GM12878 (cell line): ENCODE data around the gene ATP6V0D1. TPM values are rescaled to one million over a fixed set of nuclear protein-coding genes. Genes with fewer than 3 reads are reported as not detected.

Experiments
- CBX3 ChIP-seq: fragments of 200-600 bp; sonication (generic); IDR thresholded peaks from 2 replicates; pipeline ENCODE4 v1.6.1; 2016; ENCODE audit warnings: low read depth, borderline replicate concordance
- CREM ChIP-seq: IDR thresholded peaks from 2 replicates; pipeline ENCODE4 v1.6.1; 2014; ENCODE audit warnings: antibody characterized with exemption, low read depth
- EED ChIP-seq: sonication (generic); IDR thresholded peaks from 2 replicates; pipeline ENCODE4 v1.6.1; 2016; ENCODE audit warnings: antibody characterized with exemption, low read depth
- KDM1A ChIP-seq: fragments of 200-600 bp; sonication (generic); IDR thresholded peaks from 2 replicates; pipeline ENCODE4 v1.6.1; 2016; ENCODE audit warnings: borderline replicate concordance
- MEF2A ChIP-seq: IDR thresholded peaks from 2 replicates; pipeline ENCODE4 v1.6.1; 2011; ENCODE audit warnings: low read depth, mild to moderate bottlenecking, low read length, moderate library complexity; ENCODE audit not compliant: insufficient read depth
- PML ChIP-seq: IDR thresholded peaks from 2 replicates; pipeline ENCODE4 v1.6.1; 2012; ENCODE audit warnings: low read length, inconsistent platforms
- SMC3 ChIP-seq: IDR thresholded peaks from 2 replicates; pipeline ENCODE4 v1.6.1; 2011; ENCODE audit warnings: low read length, improper control_type of control experiment, borderline replicate concordance
- TBL1XR1 ChIP-seq: IDR thresholded peaks from 2 replicates; pipeline ENCODE4 v1.6.1; 2012; ENCODE audit warnings: low read depth, low read length, improper control_type of control experiment
- WRNIP1 ChIP-seq: IDR thresholded peaks from 2 replicates; pipeline ENCODE4 v1.6.1; 2011; ENCODE audit warnings: low read depth, low read length, improper control_type of control experiment, borderline replicate concordance
- YY1 ChIP-seq: IDR thresholded peaks from 2 replicates; pipeline ENCODE4 v1.6.1; 2011; ENCODE audit warnings: low read depth, mild to moderate bottlenecking, low read length
- polyA plus RNA-seq, 11 experiments: library from polyadenylated mRNA; depleted of rRNA in 4 of 11; unstranded in 6 of 11; stranded (reverse) in 5 of 11; fragments of >200 nt; fragmentation: Nextera tagmentation in 4 of 11; fragmentation: Illumina TruSeq in 1 of 11; extraction: Ambion mirVana in 4 of 11; extraction: Trizol in 1 of 11; gene quantifications; 1 replicate in 1 of 11; 2 replicates in 10 of 11; pipeline versions ENCODE4 v1.2.1 to v1.2.3, GENCODE V29; 2011 to 2016; ENCODE audit warnings: inconsistent platforms in 2 of 11, missing spikeins in 2 of 11, low read depth in 1 of 11
- total RNA-seq, 4 experiments: library from RNA; depleted of rRNA in 3 of 4; stranded (reverse); fragments of >200 nt in 3 of 4; fragmentation: Illumina TruSeq in 1 of 4; extraction: Trizol in 1 of 4; gene quantifications; 2 replicates each; pipeline versions ENCODE4 v1.2.1 to v1.2.3, GENCODE V29; 2013 to 2021
- TF ChIP-seq, protein P1 (sequence below): IDR thresholded peaks from 2 replicates; pipeline ENCODE4 v1.6.1; 2012; ENCODE audit warnings: improper control_type of control experiment, low read depth, low read length; ENCODE audit not compliant: insufficient replicate concordance
- TF ChIP-seq, protein P2 (sequence below): fragments of 450-650 bp; IDR thresholded peaks from 2 replicates; pipeline ENCODE4 v1.6.1; 2017; ENCODE audit warnings: mild to moderate bottlenecking, moderate library complexity
- TF ChIP-seq, protein P3 (sequence below): IDR thresholded peaks from 2 replicates; pipeline ENCODE4 v1.6.1; 2012; ENCODE audit warnings: low read length, inconsistent platforms
- TF ChIP-seq, protein P4 (sequence below): fragments of 450-650 bp; IDR thresholded peaks from 2 replicates; pipeline ENCODE4 v1.6.1; 2018; ENCODE audit warnings: mild to moderate bottlenecking, low read depth, moderate library complexity; ENCODE audit not compliant: partially characterized antibody

ATP6V0D1 gene
- total and polyA plus RNA-seq, 10 of the 15 experiments (the other 5 are each of a cell fraction or from before 2014, with no cell fraction given): 28.1 to 141 (median 70.3) TPM

DNA sequence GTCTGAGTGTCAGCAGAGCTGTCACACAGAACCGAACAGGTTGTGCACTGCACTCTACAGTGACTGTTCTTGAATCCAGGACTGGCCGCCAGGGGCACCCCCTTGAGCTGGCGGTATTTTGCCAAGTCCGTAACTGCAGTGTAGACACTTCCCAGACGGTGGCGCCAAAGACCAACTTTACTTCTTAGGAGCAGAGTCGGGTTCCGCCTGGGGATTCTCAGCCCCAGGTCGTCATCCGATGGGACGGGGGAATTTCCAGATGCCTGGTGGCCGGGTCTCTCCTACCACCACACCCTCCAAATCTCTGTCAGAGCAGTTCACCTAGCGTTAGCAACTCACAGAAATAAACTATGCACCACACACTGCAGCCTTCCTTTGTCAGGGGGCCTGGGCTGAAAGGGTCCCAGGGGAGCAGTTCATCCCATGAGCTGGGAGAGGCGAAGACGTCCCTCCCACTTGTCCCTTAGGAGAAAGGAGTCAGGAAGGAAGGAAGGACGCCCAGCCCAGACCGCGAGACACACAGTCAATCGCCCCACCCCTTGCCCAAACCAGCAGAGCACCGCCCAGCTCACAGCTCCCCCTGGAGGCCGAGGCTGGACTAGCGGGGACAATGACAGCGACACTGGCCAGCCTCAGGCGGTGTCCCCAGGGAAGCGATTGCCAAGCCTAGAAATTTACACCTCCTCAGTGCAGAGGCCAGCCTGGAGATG lies 40.3 kb upstream of the ATP6V0D1 start (continued):
- TF ChIP-seq WRNIP1 (no peak), YY1 (peak; percentile 64; the same call in 1 of the 2 replicates), MEF2A (0 out of 2 replicates have a peak, but pooled peaks have one; percentile 13), EED (peak; percentile 90), TBL1XR1 (no peak), CBX3 (no peak), CREM (peak; percentile 59; the same call in 1 of the 2 replicates), PML (no peak), SMC3 (peak; percentile 77), KDM1A (no peak)
- TF ChIP-seq, protein P1, sequence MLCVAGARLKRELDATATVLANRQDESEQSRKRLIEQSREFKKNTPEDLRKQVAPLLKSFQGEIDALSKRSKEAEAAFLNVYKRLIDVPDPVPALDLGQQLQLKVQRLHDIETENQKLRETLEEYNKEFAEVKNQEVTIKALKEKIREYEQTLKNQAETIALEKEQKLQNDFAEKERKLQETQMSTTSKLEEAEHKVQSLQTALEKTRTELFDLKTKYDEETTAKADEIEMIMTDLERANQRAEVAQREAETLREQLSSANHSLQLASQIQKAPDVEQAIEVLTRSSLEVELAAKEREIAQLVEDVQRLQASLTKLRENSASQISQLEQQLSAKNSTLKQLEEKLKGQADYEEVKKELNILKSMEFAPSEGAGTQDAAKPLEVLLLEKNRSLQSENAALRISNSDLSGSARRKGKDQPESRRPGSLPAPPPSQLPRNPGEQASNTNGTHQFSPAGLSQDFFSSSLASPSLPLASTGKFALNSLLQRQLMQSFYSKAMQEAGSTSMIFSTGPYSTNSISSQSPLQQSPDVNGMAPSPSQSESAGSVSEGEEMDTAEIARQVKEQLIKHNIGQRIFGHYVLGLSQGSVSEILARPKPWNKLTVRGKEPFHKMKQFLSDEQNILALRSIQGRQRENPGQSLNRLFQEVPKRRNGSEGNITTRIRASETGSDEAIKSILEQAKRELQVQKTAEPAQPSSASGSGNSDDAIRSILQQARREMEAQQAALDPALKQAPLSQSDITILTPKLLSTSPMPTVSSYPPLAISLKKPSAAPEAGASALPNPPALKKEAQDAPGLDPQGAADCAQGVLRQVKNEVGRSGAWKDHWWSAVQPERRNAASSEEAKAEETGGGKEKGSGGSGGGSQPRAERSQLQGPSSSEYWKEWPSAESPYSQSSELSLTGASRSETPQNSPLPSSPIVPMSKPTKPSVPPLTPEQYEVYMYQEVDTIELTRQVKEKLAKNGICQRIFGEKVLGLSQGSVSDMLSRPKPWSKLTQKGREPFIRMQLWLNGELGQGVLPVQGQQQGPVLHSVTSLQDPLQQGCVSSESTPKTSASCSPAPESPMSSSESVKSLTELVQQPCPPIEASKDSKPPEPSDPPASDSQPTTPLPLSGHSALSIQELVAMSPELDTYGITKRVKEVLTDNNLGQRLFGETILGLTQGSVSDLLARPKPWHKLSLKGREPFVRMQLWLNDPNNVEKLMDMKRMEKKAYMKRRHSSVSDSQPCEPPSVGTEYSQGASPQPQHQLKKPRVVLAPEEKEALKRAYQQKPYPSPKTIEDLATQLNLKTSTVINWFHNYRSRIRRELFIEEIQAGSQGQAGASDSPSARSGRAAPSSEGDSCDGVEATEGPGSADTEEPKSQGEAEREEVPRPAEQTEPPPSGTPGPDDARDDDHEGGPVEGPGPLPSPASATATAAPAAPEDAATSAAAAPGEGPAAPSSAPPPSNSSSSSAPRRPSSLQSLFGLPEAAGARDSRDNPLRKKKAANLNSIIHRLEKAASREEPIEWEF: peak; percentile 37
- TF ChIP-seq, protein P2, sequence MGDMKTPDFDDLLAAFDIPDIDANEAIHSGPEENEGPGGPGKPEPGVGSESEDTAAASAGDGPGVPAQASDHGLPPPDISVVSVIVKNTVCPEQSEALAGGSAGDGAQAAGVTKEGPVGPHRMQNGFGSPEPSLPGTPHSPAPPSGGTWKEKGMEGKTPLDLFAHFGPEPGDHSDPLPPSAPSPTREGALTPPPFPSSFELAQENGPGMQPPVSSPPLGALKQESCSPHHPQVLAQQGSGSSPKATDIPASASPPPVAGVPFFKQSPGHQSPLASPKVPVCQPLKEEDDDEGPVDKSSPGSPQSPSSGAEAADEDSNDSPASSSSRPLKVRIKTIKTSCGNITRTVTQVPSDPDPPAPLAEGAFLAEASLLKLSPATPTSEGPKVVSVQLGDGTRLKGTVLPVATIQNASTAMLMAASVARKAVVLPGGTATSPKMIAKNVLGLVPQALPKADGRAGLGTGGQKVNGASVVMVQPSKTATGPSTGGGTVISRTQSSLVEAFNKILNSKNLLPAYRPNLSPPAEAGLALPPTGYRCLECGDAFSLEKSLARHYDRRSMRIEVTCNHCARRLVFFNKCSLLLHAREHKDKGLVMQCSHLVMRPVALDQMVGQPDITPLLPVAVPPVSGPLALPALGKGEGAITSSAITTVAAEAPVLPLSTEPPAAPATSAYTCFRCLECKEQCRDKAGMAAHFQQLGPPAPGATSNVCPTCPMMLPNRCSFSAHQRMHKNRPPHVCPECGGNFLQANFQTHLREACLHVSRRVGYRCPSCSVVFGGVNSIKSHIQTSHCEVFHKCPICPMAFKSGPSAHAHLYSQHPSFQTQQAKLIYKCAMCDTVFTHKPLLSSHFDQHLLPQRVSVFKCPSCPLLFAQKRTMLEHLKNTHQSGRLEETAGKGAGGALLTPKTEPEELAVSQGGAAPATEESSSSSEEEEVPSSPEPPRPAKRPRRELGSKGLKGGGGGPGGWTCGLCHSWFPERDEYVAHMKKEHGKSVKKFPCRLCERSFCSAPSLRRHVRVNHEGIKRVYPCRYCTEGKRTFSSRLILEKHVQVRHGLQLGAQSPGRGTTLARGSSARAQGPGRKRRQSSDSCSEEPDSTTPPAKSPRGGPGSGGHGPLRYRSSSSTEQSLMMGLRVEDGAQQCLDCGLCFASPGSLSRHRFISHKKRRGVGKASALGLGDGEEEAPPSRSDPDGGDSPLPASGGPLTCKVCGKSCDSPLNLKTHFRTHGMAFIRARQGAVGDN: no peak
- TF ChIP-seq, protein P3, sequence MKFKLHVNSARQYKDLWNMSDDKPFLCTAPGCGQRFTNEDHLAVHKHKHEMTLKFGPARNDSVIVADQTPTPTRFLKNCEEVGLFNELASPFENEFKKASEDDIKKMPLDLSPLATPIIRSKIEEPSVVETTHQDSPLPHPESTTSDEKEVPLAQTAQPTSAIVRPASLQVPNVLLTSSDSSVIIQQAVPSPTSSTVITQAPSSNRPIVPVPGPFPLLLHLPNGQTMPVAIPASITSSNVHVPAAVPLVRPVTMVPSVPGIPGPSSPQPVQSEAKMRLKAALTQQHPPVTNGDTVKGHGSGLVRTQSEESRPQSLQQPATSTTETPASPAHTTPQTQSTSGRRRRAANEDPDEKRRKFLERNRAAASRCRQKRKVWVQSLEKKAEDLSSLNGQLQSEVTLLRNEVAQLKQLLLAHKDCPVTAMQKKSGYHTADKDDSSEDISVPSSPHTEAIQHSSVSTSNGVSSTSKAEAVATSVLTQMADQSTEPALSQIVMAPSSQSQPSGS: no peak
- TF ChIP-seq, protein P4, sequence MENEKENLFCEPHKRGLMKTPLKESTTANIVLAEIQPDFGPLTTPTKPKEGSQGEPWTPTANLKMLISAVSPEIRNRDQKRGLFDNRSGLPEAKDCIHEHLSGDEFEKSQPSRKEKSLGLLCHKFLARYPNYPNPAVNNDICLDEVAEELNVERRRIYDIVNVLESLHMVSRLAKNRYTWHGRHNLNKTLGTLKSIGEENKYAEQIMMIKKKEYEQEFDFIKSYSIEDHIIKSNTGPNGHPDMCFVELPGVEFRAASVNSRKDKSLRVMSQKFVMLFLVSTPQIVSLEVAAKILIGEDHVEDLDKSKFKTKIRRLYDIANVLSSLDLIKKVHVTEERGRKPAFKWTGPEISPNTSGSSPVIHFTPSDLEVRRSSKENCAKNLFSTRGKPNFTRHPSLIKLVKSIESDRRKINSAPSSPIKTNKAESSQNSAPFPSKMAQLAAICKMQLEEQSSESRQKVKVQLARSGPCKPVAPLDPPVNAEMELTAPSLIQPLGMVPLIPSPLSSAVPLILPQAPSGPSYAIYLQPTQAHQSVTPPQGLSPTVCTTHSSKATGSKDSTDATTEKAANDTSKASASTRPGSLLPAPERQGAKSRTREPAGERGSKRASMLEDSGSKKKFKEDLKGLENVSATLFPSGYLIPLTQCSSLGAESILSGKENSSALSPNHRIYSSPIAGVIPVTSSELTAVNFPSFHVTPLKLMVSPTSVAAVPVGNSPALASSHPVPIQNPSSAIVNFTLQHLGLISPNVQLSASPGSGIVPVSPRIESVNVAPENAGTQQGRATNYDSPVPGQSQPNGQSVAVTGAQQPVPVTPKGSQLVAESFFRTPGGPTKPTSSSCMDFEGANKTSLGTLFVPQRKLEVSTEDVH: peak; percentile 78
